KBM-7 (cell line): ENCODE measurements around the gene IDUA.
"Not testable (repeated sequence)": the region's sequence is repeated elsewhere in the genome, so short reads cannot be mapped to it uniquely, and the experiment has no call there.

Experiments
- DNase-seq: peaks from one replicate; pipeline ENCODE4 v3.0.0-alpha.2; 2015
- in situ Hi-C: fragments of 300-500 bp; cut with MboI; formaldehyde crosslinking; loops from 2 replicates; pipeline ENCODE4 v1.14.3; 2020; ENCODE audit warnings: low sequenced_read_pairs, low pct_unique_long_range_greater_than_20kb, mixed read lengths

The IDUA gene

DNA sequence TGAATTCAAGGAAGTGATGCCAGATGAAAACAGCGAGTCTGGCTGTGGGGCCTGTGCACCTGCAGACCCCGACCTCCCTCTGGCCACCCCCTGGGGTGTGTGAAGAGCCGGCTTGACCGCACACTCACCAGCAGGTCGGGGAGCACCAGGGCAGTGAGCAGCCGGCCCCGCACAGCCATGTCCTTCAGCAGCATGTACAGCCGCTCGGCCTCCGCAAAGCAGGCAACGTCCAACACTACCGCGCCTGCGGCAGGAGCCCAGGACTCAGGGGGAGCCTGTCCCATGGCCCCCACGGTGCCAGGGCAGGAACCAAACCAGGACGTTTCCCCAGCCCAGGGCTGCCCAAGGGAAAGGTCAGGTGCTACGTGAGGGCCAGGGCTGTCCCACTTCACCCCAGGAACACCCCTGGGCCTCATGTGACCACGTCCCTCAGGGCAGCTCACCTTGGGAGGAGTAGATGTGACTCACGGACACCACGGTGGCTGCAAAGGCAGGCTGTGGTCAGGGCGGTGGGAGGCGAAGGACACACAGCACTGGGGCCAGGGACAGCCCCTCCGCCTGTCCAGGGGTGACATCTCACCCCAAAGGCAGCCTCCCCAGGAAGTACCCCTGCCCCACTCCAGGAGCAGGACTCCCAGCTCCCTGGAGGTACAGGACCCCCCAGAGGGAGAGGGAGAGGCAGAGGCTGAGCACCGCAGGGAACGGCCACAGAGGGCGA is 21.6 kb upstream of the IDUA start:
- in situ Hi-C loops: no loop called here
- no peak for DNase-seq

DNA sequence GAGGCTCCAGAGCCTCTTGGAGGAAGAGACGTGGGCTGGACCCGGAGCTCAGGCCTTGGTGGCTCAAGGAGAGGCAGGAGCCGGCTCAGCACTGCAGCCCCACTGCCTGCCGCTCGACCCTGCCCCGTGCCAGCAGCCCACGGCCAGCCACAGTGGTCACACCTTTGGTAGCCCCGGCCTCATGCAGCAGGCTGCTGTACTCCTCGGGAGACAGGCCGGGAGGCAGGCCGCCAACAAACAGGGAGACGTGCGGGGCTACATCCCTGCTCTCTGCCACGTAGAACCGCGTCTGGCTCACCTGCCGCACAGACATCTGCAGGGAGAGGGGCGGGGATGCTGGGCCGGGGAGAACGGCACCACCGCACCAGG is 21.1 kb upstream of the IDUA start:
- in situ Hi-C loops: no loop called here
- DNase-seq: no peak

- in situ Hi-C loops: no loop called here
Measured at GRCh38 chr4:966266-967112, 20.4 kb upstream of the IDUA start.

GRCh38 chr4:967113-968104 is 19.4 kb upstream of the IDUA start:
- in situ Hi-C loops: no loop called here

More at GRCh38 chr4:966266-967112, 20.4 kb upstream of the IDUA start:
- DNase-seq: no peak

DNA sequence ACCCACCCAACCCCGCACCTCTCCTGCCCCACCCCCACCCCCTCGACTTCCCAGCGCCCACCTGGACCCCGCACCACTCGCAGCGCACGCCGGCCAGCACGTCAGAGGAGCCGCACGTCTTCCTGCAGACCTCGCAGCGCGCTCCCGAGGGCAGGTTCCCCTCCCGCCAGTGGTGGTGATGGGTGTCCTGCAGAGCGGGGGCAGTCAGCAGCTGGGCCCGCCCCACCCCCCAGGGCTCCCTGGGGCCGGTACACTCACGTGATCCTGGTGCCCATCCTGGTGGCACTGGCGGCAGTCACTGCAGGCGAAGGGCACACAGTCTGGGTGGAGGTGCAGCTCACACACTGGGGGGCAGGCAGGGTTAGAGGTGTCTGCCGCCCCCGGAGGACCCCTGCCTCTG is 18.6 kb upstream of the IDUA start:
- no peak for DNase-seq
- in situ Hi-C loops: no loop called here

More at GRCh38 chr4:967113-968104, 19.4 kb upstream of the IDUA start:
- DNase-seq: no peak

GRCh38 chr4:968621-969394 is 18.0 kb upstream of the IDUA start:
- DNase-seq: no peak
- in situ Hi-C loops: no loop called here

GRCh38 chr4:970046-970745 is 16.6 kb upstream of the IDUA start:
- in situ Hi-C loops: no loop called here
- DNase-seq: no peak

DNA sequence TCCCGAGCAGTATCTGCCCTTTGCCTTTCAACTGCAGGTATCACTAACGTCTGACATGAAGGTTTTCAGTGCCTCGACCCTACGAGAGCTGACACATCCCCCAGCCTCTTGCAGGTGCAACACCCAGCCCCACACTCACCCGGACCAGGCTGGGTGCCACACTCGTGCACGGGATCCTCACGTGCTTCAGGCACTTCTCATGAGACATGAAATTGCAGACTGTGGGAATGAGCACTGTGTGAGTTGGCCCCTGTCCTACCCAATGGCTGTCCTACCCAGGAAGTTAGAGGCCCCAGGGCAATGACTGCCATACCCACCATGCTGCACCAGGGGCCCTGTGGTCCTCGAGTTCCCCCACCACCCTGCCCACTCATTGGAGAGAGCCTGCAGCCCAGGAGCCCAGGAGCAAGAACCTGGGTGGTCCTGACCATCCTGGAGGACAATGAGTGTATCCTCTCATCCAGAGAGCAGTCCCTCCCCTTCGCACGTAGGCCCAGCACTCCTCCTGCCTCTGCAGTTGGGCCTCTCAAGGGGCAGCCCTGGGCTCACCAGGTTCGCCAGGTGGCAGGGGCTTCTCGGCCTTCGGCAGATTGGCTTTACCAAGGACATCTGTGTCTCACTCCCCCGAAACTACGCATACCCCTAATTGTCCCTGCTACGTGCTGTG is 15.9 kb upstream of the IDUA start:
- no peak for DNase-seq
- in situ Hi-C loops: no loop called here

GRCh38 chr4:971666-972500 is 15.0 kb upstream of the IDUA start:
- in situ Hi-C loops: no loop called here
- DNase-seq: no peak

- in situ Hi-C loops: no loop called here
- DNase-seq: no peak
Measured at GRCh38 chr4:972651-973424, 14.0 kb upstream of the IDUA start.

GRCh38 chr4:973431-974397 is 13.1 kb upstream of the IDUA start, which contains the start of gene DGKQ:
Gene DGKQ, minus strand, starts transcription at chr4:973569. Its CDS starts 87 bp downstream, at chr4:973482.
- in situ Hi-C loops: no loop called here
- DNase-seq: no peak

DNA sequence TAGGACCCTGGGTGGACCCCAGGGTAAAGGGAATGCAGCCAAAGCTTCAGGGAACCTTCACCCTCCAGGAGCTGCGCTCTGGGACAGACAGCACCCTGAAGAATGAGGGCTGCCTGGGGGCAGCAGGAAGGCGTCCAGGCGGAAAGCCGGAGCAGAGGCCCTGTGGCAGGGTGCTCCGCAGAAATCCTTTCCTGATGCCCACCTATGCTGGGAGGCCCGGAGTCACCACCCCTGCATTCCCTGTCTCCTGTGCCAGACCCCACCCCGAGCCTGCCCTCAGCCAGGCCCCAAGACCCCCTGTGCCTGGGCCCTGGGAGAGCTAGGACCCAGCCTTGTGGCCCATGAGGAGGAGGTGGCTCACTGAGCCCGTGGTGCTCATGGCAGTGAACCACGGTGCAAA is 12.2 kb upstream of the IDUA start:
- DNase-seq: no peak
- in situ Hi-C loops: no loop called here

GRCh38 chr4:976016-976415 is 10.8 kb upstream of the IDUA start:
- DNase-seq, in situ Hi-C loops: not testable (repeated sequence)

DNA sequence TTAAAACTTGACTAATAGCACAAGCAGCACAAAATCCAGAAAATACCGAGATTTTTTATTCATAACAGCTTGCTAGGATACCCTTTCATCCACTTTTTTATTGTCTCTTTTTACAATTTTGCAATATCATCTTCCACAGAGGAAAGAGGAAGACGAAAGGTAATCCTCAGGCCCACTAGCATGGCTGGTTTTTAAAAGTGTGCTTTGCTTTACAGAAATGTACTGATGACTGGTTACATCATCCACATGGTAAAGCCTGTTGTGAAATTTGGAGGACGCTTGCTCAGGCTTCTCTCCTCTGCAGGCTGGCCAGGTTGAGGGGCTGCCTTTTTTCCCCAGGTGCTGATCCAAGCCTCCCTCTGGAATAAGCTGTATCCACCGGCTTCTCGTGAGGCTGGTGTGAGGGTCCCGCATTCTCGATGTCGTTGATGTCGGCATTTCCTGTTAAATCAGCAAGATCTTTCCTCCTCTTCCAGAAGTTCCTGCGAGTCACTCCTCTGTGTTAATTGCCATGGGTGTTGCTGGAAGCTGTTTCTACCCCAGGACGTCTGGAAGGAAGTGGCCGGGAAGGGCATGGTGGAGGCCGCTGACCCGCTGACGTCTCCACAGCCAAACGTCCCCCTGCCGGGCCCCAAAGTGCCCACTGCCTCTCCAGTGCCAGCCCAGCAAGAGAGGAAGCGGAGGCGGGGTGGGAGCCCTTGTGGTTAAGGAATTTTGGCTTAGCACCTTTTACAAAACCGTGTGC is 7.7 kb upstream of the IDUA start:
- in situ Hi-C loops: no loop called here

More for the DNA sequence above, 7.7 kb upstream of the IDUA start:
- peak; percentile 71 for DNase-seq
